HUES6 (cell line): ENCODE results near the gene RIC3.
"Not testable (repeated sequence)": the region's sequence is repeated elsewhere in the genome, so short reads cannot be mapped to it uniquely, and the experiment has no call there.

ENCODE experiments used
- H3K27ac ChIP-seq: 2 replicates; pipeline ENCODE4 v1.7.0; 2013; ENCODE audit warnings: low read depth, mild to moderate bottlenecking, low read length, inconsistent platforms
- H3K27me3 ChIP-seq: 2 replicates; pipeline ENCODE4 v1.6.1; 2013; ENCODE audit warnings: low read length; ENCODE audit not compliant: control insufficient read depth, insufficient read depth
- H3K36me3 ChIP-seq: 2 replicates; pipeline ENCODE4 v1.6.1; 2013; ENCODE audit warnings: low read length; ENCODE audit not compliant: control insufficient read depth, insufficient read depth
- H3K4me1 ChIP-seq: 2 replicates; pipeline ENCODE4 v1.6.1; 2013; ENCODE audit warnings: low read length; ENCODE audit not compliant: control insufficient read depth, insufficient read depth
- H3K4me3 ChIP-seq: 2 replicates; pipeline ENCODE4 v1.5.1; 2013; ENCODE audit warnings: low read depth, low read length
- H3K9ac ChIP-seq: one replicate; pipeline ENCODE4 v1.6.1; 2013; ENCODE audit warnings: mild to moderate bottlenecking, low read length
- H3K9me3 ChIP-seq: 2 replicates; pipeline ENCODE4 v1.6.1; 2013; ENCODE audit warnings: low read depth, low read length; ENCODE audit not compliant: control insufficient read depth, insufficient read depth

The RIC3 gene

DNA sequence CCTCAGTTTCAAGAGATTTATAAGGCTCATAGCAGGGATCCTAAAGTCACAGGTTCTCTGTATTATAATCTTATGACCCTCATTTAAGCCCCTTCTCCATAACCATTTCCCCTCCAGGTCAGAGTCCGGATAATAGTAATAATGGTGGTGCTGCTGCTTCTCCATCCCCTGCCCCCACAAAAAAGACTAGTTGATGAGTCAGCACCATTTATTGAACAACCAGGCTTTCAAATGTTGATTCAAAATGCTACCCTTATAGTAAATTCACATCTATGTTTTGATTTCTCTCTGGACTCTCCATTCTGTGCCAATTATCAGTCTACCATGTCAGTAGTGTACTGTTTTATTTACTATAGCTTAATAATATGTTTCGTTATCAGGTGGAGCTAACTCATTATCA is 17.6 kb upstream of the RIC3 start:
- H3K4me1 ChIP-seq = no peaks in the 10 kb centered on the region

DNA sequence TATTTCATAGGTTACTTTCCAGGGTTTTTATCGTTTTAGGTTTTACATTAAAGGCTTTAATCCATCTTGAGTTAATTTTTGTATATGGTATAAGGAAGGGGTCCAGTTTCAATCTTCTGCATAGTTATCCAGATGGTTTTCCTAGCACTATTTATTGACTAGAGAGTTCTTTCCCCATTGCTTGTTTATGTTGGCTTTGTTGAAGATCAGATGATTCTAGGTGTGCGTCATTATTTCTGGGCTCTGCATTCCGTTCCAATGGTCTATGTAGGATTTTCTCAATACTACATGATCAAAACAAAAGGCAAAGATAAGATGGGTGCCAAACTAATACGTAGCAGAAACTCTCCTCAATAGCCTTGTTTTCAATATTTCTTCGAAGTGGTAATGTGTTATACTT is 14.3 kb upstream of the RIC3 start:
- Histone ChIP-seq H3K4me3 (no peak overlapping the region), H3K4me1 (peaks cover 3% of the 10 kb centered on the region), H3K9ac (no peak overlapping the region), H3K36me3 (no peaks in the 10 kb centered on the region), H3K9me3 (peaks cover 9% of the 10 kb centered on the region), H3K27me3 (peaks cover 8% of the 10 kb centered on the region; the same call in 1 of the 2 replicates), H3K27ac (no peak overlapping the region)

More for the DNA sequence above, 17.6 kb upstream of the RIC3 start:
- no peak overlapping the region for H3K27ac ChIP-seq
- no peaks in the 10 kb centered on the region for H3K27me3 ChIP-seq
- H3K36me3 ChIP-seq = no peaks in the 10 kb centered on the region
- H3K9me3 ChIP-seq = peaks cover 9% of the 10 kb centered on the region
- H3K9ac ChIP-seq = no peak overlapping the region
- H3K4me3 ChIP-seq = no peak overlapping the region

DNA sequence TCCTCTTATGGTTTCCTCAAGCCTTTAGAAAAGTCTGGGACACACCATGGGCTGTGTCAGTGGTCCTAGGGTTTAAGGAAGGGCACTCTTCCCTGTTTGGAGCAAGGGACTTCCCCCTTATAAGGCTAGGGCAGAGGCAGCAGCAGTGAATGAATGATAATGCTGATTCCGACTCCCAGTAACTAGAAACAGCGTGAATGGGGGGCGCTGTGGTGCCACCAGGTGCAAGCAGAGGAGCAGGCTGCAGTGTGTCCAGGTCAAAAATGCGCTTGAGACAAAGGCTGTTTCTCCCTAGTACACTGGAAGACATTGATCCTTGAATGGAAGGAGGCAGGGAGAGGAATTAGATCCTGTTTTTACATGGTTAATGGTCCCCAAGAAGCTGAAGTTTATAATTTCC is 11.6 kb upstream of the RIC3 start:
- no peak overlapping the region for H3K9ac ChIP-seq
- no peaks in the 10 kb centered on the region for H3K36me3 ChIP-seq
- H3K4me3 ChIP-seq = no peak overlapping the region
- no peak overlapping the region for H3K27ac ChIP-seq
- H3K4me1 ChIP-seq = peaks cover 3% of the 10 kb centered on the region
- H3K9me3 ChIP-seq = peaks cover 9% of the 10 kb centered on the region
- H3K27me3 ChIP-seq = peaks cover 10% of the 10 kb centered on the region; the same call in 1 of the 2 replicates

DNA sequence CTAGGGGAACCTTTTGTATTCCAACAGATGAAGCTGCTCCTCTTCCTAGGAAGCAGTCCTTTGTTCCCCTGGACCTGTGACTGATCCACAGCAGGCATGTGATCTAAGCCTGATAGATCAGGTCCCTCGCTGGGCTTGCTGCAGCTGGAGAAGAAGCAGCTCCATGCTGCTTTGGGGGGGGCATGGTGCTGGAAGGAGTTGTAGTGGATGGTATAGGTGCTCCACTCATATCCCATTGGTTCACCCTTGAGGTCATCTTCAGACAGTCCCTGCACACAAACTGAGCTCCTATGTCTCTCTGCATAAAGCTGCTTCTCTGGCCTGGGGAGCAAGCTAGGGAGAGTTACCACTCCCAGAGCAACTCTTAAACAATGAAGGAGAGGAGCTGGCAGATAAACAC is 9.5 kb upstream of the RIC3 start:
- Histone ChIP-seq H3K27me3 (peaks cover 22% of the 10 kb centered on the region), H3K36me3 (no peaks in the 10 kb centered on the region), H3K4me3 (no peak overlapping the region), H3K9me3 (no peaks in the 10 kb centered on the region), H3K9ac (no peak overlapping the region), H3K27ac (no peak overlapping the region), H3K4me1 (peaks cover 3% of the 10 kb centered on the region)

DNA sequence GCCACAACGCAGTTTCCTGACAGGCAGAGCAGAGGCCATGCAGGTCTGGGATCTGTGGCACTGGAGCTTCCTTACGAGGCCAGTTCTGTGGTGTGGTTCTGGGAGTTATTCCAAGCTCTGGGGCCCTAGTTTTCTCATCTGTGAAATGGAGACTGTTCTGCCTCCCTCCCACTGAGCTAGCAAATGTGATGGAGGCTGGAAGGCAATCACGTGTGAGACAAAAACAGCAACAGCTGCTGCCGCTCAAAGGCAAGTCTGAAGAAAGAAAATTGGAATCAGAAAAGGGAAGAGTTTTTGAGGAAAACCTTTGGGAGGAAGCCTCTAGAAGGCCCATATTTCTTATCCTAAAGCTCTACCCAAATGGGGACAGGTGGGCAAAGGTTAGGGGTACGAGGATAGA is 8.3 kb upstream of the RIC3 start:
- no peak overlapping the region for H3K27ac ChIP-seq
- H3K4me1 ChIP-seq = peaks cover 3% of the 10 kb centered on the region
- H3K27me3 ChIP-seq = peaks cover 22% of the 10 kb centered on the region
- no peaks in the 10 kb centered on the region for H3K36me3 ChIP-seq
- H3K9me3 ChIP-seq = no peaks in the 10 kb centered on the region
- no peak overlapping the region for H3K4me3 ChIP-seq
- H3K9ac ChIP-seq = no peak overlapping the region

DNA sequence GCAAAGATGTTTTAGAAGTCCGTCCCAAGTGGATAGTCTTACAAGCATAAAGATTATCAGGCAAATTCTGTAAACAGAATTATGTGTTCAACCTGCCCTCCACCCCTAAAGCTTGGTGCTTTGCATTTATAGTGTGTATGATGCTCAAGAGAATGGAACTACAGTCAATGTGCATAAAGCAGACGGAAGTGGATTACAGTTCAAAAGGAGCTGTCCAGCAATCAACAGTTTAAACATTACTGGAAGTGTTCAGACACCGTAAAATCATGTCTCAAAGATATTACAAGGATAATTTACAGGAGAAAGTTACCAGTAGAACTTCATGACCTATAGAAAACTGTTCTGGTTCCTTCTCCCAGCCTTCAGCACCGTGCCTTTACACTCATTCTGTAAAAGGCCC is 1.0 kb downstream of the RIC3 start:
- Histone ChIP-seq H3K27me3 (peaks cover 33% of the 10 kb centered on the region), H3K4me3 (peak overlapping the region; percentile 85), H3K9ac (no peak overlapping the region), H3K9me3 (no peaks in the 10 kb centered on the region), H3K27ac (no peak overlapping the region), H3K4me1 (peaks cover 5% of the 10 kb centered on the region; the same call in 1 of the 2 replicates), H3K36me3 (no peaks in the 10 kb centered on the region)

DNA sequence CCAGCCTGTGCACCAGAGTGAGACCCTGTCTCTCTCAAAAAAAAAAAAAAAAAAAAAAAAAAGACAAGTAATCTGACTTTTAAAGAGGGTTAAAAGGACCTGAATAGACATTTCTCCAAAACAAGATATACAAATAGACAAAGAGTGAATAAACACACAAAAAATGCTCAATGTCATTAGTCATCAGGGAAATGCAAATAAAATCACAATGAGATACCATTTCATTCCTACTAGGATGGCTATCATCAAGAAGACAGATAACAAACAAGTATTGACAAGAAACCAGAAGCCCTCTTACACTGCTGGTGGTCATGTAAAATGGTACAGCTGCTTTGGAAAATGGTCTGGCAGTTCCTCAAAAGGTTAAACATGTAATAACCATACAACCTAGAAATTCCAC is 4.1 kb downstream of the RIC3 start:
- H3K9me3 ChIP-seq = no peaks in the 10 kb centered on the region
- H3K27me3 ChIP-seq = peaks cover 25% of the 10 kb centered on the region
- no peak overlapping the region for H3K27ac ChIP-seq
- H3K36me3 ChIP-seq = no peaks in the 10 kb centered on the region
- H3K4me1 ChIP-seq = peaks cover 5% of the 10 kb centered on the region; the same call in 1 of the 2 replicates
- no peak overlapping the region for H3K4me3 ChIP-seq
- H3K9ac ChIP-seq = no peak overlapping the region

DNA sequence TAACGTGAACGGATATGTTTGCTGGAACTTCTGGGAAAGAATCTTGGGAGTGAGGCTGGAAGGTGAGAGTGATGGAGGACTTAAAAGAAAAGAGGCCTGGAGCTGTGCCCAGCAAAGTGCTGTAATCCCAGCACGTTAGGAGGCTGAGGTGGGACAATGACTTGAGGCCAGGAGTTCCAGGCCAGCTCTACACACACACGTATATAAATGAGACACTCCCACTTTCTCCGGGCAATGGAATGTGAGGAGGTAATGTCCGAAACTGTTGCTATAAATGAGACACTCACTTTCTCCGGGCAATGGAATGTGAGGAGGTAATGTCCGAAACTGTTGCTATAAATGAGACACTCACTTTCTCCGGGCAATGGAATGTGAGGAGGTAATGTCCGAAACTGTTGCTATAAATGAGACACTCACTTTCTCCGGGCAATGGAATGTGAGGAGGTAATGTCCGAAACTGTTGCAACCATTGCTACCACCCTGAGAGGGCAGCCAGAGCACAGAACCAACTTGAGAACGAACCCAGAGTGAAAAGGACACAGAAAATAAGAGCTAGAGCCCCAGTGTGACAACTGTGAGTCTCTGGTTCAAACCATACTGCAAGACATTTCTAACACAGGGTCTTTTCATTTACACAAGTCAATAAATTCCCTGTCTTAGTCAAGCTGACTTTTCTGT is 7.1 kb downstream of the RIC3 start:
- H3K27me3 ChIP-seq, H3K27ac ChIP-seq, H3K36me3 ChIP-seq, H3K9ac ChIP-seq, H3K4me1 ChIP-seq, H3K9me3 ChIP-seq, H3K4me3 ChIP-seq: not testable (repeated sequence)

DNA sequence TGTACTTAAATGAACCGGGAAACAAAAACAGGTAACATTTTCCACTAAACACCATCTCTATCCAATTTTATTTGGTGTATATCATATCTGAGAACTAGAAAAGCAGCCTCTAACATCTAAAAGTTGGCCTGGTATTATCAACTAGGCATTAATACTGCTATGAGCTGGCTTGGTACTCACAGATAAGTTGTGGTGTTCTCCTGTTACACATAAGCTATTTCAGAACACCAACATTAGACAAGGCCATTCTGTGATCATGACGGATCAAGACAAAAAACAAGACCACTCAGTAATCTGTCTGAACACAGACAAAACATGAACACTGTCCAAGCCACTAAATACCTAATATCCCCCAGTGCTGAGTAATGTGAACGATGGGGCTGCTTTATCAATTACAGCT is 11.9 kb downstream of the RIC3 start:
- H3K4me1 ChIP-seq = peaks cover 9% of the 10 kb centered on the region; the same call in 1 of the 2 replicates
- H3K27me3 ChIP-seq = no peaks in the 10 kb centered on the region
- H3K4me3 ChIP-seq = no peak overlapping the region
- no peaks in the 10 kb centered on the region for H3K36me3 ChIP-seq
- no peak overlapping the region for H3K9ac ChIP-seq
- H3K27ac ChIP-seq = no peak overlapping the region
- H3K9me3 ChIP-seq = no peaks in the 10 kb centered on the region

DNA sequence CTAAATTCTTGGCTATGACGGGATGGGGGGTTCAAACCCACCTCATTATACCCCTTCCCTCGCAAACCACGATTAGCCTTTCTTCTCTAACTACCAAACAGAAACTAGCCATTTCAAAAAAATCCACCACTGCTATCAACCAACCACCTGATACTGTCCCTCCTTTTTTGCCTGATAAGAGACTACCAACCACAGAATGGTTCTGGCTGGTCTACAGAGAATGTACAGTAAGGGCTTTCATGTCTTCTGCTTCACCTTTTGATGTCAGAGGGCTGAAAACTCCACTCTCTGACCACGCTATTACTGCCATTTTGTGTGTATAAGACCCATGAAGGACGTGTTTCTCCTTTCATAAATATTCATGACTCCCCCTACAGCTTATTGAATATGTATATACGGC is 19.1 kb downstream of the RIC3 start:
- H3K4me1 ChIP-seq = peaks cover 18% of the 10 kb centered on the region
- no peak overlapping the region for H3K9ac ChIP-seq
- no peak overlapping the region for H3K4me3 ChIP-seq
- no peaks in the 10 kb centered on the region for H3K27me3 ChIP-seq
- H3K27ac ChIP-seq = no peak overlapping the region
- no peaks in the 10 kb centered on the region; the same call in 1 of the 2 replicates for H3K36me3 ChIP-seq
- H3K9me3 ChIP-seq = no peaks in the 10 kb centered on the region

DNA sequence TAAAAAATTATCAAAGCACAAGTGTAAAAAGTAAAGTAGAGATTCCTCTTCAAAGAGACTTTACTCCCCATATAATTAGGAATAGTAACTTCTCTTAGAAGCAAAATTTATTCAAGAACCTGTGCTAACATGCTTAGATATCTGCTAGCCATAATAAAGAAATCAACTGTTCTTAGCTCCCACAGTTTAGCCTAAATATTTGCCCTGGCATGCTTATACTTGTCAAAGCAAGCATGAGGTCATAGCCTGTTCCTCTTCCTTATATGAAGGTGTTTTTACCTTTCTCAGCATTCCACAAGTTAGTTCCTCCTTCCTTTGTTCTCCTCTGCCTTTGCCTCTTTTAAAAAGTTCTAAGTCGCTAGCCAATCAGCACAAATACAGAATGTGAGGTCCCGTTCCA is 30.3 kb downstream of the RIC3 start:
- H3K9me3 ChIP-seq = peaks cover 7% of the 10 kb centered on the region; the same call in 1 of the 2 replicates
- H3K27ac ChIP-seq = no peak overlapping the region
- no peak overlapping the region for H3K9ac ChIP-seq
- no peaks in the 10 kb centered on the region for H3K4me1 ChIP-seq
- H3K27me3 ChIP-seq = no peaks in the 10 kb centered on the region
- H3K4me3 ChIP-seq = no peak overlapping the region
- H3K36me3 ChIP-seq = peaks cover 7% of the 10 kb centered on the region; the same call in 1 of the 2 replicates
